Uterus (tissue), 4 donors: ENCODE data around the gene PAFAH1B2. TPM values are rescaled to one million over a fixed set of nuclear protein-coding genes. Genes with fewer than 3 reads are reported as not detected.
"Not testable (repeated sequence)": the region's sequence is repeated elsewhere in the genome, so short reads cannot be mapped to it uniquely, and the experiment has no call there.

Source experiments
- DNase-seq, 2 donors: peaks; one replicate each; pipeline ENCODE4 v3.0.0-alpha.2; 2019 to 2020
- H3K27ac ChIP-seq, 2 donors: fragments of 200-600 bp; sonication (generic); 1 replicate in 1 of 2; 2 replicates in 1 of 2; pipeline ENCODE4 v1.5.1; 2016 to 2018
- H3K27me3 ChIP-seq, 2 donors: fragments of 200-600 bp; sonication (generic); one replicate each; pipeline ENCODE4 v1.5.1; 2018 to 2019; ENCODE audit warnings: control low read depth in 1 of 2
- H3K36me3 ChIP-seq, 2 donors: fragments of 200-600 bp; sonication (generic); one replicate each; pipeline ENCODE4 v1.5.1; 2019; ENCODE audit warnings: control low read depth in 1 of 2
- H3K4me1 ChIP-seq, 2 donors: fragments of 200-600 bp; sonication (generic); one replicate each; pipeline ENCODE4 v1.5.1; 2018 to 2019; ENCODE audit warnings: control low read depth in 1 of 2
- H3K4me3 ChIP-seq, 2 donors: fragments of 200-600 bp; sonication (generic); 1 replicate in 1 of 2; 2 replicates in 1 of 2; pipeline ENCODE4 v1.5.1; 2018 to 2019; ENCODE audit warnings: mild to moderate bottlenecking in 1 of 2
- H3K9me3 ChIP-seq, 2 donors: fragments of 200-600 bp; sonication (generic); one replicate each; pipeline ENCODE4 v1.5.1; 2019; ENCODE audit warnings: control low read depth in 1 of 2
- CTCF ChIP-seq, 4 experiments: fragments of 200-600 bp in 2 of 4; fragments of 450-650 bp in 2 of 4; sonication (generic) in 2 of 4; IDR thresholded peaks; one replicate each; pipeline ENCODE4 v1.5.1; 2016 to 2019; ENCODE audit warnings: antibody characterized with exemption in 4 of 4, mild to moderate bottlenecking in 2 of 4, moderate library complexity in 1 of 4
- POLR2A ChIP-seq, 2 donors: fragments of 450-650 bp; IDR thresholded peaks; one replicate each; pipeline ENCODE4 v1.6.1; 2016; ENCODE audit warnings: antibody characterized with exemption in 2 of 2, mild to moderate bottlenecking in 1 of 2, moderate library complexity in 1 of 2
- intact Hi-C: fragments of 100-400 bp; cut with DNase I; formaldehyde crosslinking; loops from one replicate; pipeline ENCODE4 v1.15.1; 2023; ENCODE audit warnings: low total_unique reads
- total RNA-seq, 4 donors: library from RNA; depleted of rRNA in 3 of 4; stranded (reverse); fragments of >200 nt in 3 of 4; gene quantifications; one replicate each; pipeline versions ENCODE4 v1.1.0 to v1.2.4, GENCODE V29; 2014 to 2023
- donor health status: DM: yes; HTN: yes; CAD: no.

PAFAH1B2 gene
- total RNA-seq, 4 donors from 2014 or later, result 62.8 to 154 (median 128) TPM

GRCh38 chr11:117180020-117180419, 35.9 kb downstream of the PAFAH1B2 start:
- Histone ChIP-seq H3K36me3 (no peaks in the 10 kb centered on the region), H3K4me1 (peaks cover 5 to 10% of the 10 kb centered on the region in 2 donors), H3K27ac (peak overlapping the region; percentile 90 to 98), H3K4me3 (peak overlapping the region; percentile 94 to 95), H3K9me3 (no peaks in the 10 kb centered on the region), H3K27me3 (no peaks in the 10 kb centered on the region)
- intact Hi-C loops, result loop anchor here (5.0 kb wide), 1 partner anchor 47 kb away; no protein-coding TSS in a partner anchor
- TF ChIP-seq CTCF (IDR thresholded peaks at IDR 0.05) (no peak), POLR2A (IDR thresholded peaks at IDR 0.05) (no peak)
- DNase-seq, result no peak

DNA sequence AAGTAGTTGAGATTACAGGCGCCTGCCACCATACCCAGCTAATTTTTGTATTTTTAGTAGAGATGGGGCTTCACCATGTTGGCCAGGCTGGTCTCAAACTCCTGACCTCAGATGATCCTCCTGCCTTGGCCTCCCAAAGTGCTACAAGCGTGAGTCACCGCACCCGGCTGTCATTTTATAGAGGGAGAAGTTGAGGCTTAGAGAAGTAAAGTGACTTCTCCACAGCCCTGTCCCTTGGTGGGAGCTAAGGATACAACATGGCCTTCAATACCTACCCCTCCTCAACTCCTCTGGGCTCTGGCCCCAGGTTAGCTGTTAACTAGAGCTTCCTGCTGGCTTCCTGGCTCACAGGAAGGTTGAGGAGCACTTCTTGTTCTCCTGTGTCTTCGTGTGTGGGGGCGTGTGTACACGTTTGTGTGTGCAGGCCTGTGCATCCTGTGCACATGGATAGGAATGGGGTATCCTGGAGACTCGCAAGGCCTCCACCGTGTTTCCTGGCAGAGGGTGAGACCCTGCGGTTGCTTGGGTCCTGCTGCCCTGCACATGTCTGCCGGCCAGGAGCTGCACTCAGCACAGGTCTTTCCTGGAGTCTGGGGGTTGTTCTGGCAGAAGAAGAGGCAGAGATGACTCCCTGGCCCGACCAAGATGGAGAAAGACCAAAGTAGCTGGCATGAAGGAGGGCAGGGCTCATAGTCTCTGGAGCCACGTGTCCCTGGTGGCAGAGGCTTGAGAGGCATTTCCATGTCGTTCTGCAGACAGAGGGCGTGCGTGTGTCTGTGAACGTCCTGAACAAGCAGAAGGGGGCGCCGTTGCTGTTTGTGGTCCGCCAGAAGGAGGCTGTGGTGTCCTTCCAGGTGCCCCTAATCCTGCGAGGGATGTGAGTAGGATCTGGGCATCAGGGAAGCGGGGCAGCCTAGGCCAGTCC, 36.8 kb downstream of the PAFAH1B2 start:
- Histone ChIP-seq H3K4me1 (peaks cover 5 to 10% of the 10 kb centered on the region in 2 donors), H3K27ac (peak overlapping the region; percentile 17 to 42), H3K4me3 (peak overlapping the region in 1 of 2 donors; percentile 23), H3K9me3 (no peaks in the 10 kb centered on the region), H3K27me3 (no peaks in the 10 kb centered on the region), H3K36me3 (no peaks in the 10 kb centered on the region)
- intact Hi-C loops, result loop anchor here (5.0 kb wide), 1 partner anchor 46 kb away; no protein-coding TSS in a partner anchor
- peak; percentile 73 to 85 for DNase-seq
- TF ChIP-seq CTCF (IDR thresholded peaks at IDR 0.05) (peak; percentile 58 to 81 (median 72)), POLR2A (IDR thresholded peaks at IDR 0.05) (no peak)

GRCh38 chr11:117181586-117182550, 37.8 kb downstream of the PAFAH1B2 start:
- intact Hi-C loops, result loop anchor here (5.0 kb wide), 1 partner anchor 45 kb away; no protein-coding TSS in a partner anchor
- peak overlapping the region in 1 of 2 donors; percentile 42 for H3K27ac ChIP-seq
- peaks cover 5 to 10% of the 10 kb centered on the region in 2 donors for H3K4me1 ChIP-seq
- H3K9me3 ChIP-seq, result no peaks in the 10 kb centered on the region
- TF ChIP-seq POLR2A (IDR thresholded peaks at IDR 0.05) (no peak), CTCF (IDR thresholded peaks at IDR 0.05) (no peak)
- no peaks in the 10 kb centered on the region for H3K36me3 ChIP-seq
- no peak overlapping the region for H3K4me3 ChIP-seq
- H3K27me3 ChIP-seq, result no peaks in the 10 kb centered on the region
- no peak for DNase-seq

DNA sequence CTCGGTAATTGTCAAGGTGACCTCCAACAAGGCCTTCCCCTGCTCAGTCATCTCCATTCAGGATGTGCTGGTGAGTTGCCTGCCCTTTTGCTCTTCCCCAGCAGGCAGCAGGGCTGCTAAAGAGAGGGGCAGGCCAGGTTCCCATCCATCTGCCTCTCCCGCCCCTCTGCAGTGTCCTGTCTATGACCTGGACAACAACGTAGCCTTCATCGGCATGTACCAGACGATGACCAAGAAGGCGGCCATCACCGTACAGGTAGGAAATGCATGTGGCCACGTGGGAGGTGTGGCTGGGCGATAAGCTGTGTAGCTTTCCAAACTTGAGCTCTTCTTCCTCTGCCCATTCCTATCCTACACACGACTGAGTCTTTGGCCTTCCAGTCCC, 38.5 kb downstream of the PAFAH1B2 start:
- Histone ChIP-seq H3K4me3 (no peak overlapping the region), H3K4me1 (peaks cover 5 to 10% of the 10 kb centered on the region in 2 donors), H3K27me3 (no peaks in the 10 kb centered on the region), H3K9me3 (no peaks in the 10 kb centered on the region), H3K27ac (no peak overlapping the region), H3K36me3 (no peaks in the 10 kb centered on the region)
- TF ChIP-seq POLR2A (IDR thresholded peaks at IDR 0.05) (no peak), CTCF (IDR thresholded peaks at IDR 0.05) (no peak)
- intact Hi-C loops, result loop anchor here (5.0 kb wide), 1 partner anchor 45 kb away; no protein-coding TSS in a partner anchor
- no peak for DNase-seq

DNA sequence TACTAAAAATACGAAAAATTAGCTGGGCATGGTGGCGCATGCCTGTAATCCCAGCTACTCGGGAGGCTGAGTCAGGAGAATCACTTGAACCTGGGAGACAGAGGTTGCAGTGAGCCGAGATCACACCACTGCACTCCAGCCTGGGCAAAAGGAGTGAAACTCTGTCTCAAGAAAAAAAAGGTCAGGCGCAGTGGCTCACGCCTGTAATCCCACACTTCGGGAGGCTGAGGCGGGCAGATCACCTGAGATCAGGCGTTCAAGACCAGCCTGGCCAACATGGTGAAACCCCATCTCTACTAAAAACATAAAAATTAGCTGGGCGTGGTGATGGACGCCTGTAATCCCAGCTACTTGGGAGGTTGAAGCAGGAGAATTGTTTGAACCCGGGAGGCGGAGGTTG, 39.1 kb downstream of the PAFAH1B2 start:
- not testable (repeated sequence) for DNase-seq, H3K36me3 ChIP-seq, H3K27ac ChIP-seq, H3K4me1 ChIP-seq, H3K9me3 ChIP-seq, H3K4me3 ChIP-seq, H3K27me3 ChIP-seq
- intact Hi-C loops, result loop anchor here (5.0 kb wide), 1 partner anchor 44 kb away; no protein-coding TSS in a partner anchor
